Mesodermal cell (in vitro differentiated cells): ENCODE measurements around the gene CARMIL3.
"Not testable (repeated sequence)": the region's sequence is repeated elsewhere in the genome, so short reads cannot be mapped to it uniquely, and the experiment has no call there.

ENCODE experiments used
- H3K27ac ChIP-seq: 2 replicates; pipeline ENCODE4 v1.7.0; 2013; ENCODE audit warnings: mild to moderate bottlenecking, low read depth, low read length, moderate library complexity; ENCODE audit not compliant: severe bottlenecking
- H3K36me3 ChIP-seq: 2 replicates; pipeline ENCODE4 v1.7.1; 2013; ENCODE audit warnings: mild to moderate bottlenecking, low read length, moderate library complexity; ENCODE audit not compliant: control insufficient read depth, insufficient read depth
- H3K4me1 ChIP-seq: one replicate; pipeline ENCODE4 v1.7.1; 2013; ENCODE audit warnings: mild to moderate bottlenecking, low read length; ENCODE audit not compliant: insufficient read depth, control insufficient read depth, poor library complexity, severe bottlenecking
- H3K4me3 ChIP-seq: 2 replicates; pipeline ENCODE4 v1.7.0; 2013; ENCODE audit warnings: low read length, control low read depth, mild to moderate bottlenecking; ENCODE audit not compliant: insufficient read depth, poor library complexity, severe bottlenecking; ENCODE audit errors: extremely low read depth
- H3K9me3 ChIP-seq: 2 replicates; pipeline ENCODE4 v1.7.1; 2013; ENCODE audit warnings: mild to moderate bottlenecking, low read length, moderate library complexity; ENCODE audit not compliant: control insufficient read depth
- WGBS, 2 experiments: methylation state at CpG; one replicate each; pipeline ENCODE4 v1.1.5; 2013; ENCODE audit warnings: missing lambda C conversion rate in 2 of 2; ENCODE audit not compliant: insufficient coverage in 2 of 2; 5-methylcytosine and 5-hydroxymethylcytosine counted together

The CARMIL3 gene

DNA sequence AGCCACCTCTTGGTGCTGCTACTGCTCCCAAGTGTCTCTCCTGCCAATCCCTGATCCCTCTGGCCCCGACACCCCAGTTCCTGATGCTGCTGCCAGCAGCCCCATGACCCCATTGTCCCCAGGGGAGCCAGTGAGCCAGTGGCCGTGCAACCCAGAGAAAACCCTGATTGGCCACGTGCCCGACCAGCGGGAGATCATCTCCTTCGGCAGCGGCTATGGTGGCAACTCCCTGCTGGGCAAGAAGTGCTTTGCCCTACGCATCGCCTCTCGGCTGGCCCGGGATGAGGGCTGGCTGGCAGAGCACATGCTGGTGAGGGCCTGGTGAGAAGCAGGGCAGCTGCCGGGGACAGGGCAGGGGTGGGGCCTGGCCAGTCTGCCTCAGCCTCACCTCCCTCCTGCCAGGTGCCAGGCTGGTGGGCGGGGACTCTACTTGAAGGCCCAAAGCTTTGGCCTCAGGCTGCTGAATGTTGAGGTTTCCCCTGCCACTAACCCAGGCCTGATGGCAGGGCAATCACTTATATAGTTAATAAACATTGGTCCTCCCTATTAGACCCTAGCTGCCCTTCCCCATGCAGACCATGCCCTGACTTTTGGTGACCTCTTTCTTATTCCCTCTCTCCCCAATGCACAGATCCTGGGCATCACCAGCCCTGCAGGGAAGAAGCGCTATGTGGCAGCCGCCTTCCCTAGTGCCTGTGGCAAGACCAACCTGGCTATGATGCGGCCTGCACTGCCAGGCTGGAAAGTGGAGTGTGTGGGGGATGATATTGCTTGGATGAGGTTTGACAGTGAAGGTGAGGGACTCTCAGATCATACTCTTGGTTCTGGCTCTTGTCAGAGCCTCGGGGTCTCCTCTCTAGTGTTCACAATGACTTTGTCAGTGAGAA is 47.4 kb downstream of the CARMIL3 start:
- Histone ChIP-seq H3K9me3 (no peaks in the 10 kb centered on the region), H3K4me3 (no peak overlapping the region), H3K36me3 (peaks cover 69% of the 10 kb centered on the region), H3K27ac (no peak overlapping the region), H3K4me1 (no peaks in the 10 kb centered on the region)
- WGBS, 2 experiments: 97 to 98% methylated on average over 14 to 16 of the region's 17 CpGs

DNA sequence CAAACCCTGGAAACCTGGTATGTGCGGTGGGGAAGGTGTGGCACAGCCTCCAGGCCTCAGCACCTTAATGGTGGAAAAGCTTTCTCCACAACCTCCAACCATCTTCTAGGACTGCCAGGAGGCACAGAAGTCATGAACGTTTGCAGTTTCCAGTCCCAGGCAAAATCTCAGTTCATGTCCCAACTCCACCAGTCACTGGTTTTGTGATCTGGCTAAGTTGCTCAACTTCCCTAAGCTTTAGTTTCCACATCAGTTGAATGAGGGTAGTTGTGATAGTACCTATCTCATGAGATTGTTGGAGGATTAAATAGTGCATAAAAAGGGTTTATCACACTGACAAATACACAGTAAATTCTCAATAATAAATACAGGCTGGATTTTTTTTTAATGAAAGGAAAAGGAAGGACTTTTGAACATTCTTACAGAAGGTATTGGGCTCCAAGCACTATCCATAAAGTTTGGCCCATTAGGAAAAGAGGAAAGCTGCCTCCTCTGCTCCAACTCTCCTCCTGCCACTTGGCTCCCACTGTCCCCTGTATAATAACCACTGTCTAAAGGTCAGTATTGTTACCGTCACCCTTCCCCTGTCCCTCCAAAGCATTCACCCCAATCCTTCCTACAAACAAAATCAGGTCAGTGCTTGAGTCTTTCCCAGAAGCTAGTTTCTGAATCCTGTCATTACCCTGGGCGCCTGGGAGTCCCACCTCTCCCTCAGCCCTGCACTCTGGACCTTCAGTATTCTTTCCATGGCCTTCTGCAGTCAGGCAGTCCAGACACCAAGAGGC is 48.6 kb downstream of the CARMIL3 start:
- WGBS, 2 experiments: 94% methylated on average over 2 to 3 of the region's 4 CpGs
- H3K4me3 ChIP-seq: no peak overlapping the region
- H3K4me1 ChIP-seq: no peaks in the 10 kb centered on the region
- peaks cover 76% of the 10 kb centered on the region for H3K36me3 ChIP-seq
- no peak overlapping the region for H3K27ac ChIP-seq
- no peaks in the 10 kb centered on the region for H3K9me3 ChIP-seq

DNA sequence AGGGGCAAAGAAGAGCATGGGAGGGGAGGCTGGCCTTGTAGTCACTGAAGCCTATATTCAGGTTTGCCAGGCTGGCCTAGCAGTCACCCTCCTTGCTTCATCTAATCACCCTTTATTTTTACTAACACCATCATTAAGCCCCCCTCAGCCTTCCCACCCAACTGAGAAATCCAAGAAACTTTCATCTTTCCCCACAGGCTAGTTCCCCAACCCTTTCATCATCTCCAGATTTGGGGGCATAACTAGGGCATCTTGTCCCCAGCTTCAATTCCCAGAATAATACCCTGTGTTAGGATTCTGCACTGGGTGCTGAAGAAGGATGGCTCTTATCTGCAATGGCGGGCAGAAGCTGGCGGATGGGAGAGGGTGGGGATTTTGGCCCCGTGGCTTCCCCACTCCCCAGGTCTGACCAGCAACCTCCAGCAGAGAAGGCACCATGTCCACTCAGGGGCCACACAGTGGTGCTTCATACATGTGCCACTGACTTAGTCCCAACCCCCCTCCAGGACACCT is 49.2 kb downstream of the CARMIL3 start:
- Histone ChIP-seq H3K36me3 (peaks cover 76% of the 10 kb centered on the region), H3K9me3 (no peaks in the 10 kb centered on the region), H3K27ac (no peak overlapping the region), H3K4me3 (no peak overlapping the region), H3K4me1 (no peaks in the 10 kb centered on the region)
- 100% methylated on average over 3 of the region's 3 CpGs; no CpG with 5 or more reads in 1 of the 2 experiments for WGBS, 2 experiments

DNA sequence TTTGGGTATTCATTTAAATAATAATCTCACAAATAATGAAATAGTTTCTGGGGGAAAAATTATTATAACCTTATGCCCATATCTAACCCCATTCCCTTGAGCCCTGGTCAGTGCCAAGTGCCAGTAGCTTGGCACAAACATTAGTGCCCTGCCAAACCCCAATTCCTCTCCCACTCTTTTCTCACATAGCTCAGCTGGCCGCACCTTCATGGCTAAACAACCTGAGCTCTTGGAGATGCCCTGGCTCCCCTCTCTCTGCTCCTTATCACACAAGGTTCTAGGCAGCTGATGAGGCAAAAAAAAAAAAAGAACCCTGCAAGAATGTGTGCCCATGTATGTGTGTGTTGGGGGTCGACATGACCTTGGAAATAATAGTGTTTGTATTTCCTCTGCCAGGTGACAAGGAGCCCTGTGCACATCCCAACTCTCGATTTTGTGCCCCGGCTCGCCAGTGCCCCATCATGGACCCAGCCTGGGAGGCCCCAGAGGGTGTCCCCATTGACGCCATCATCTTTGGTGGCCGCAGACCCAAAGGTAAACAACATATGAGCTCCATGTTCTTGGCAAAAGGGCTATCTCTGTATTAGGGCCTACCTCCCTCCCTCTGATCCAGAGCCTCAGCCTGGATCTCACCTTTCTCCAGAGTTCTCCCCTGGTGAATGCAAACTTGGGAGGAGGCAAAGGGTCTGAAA is 50.7 kb downstream of the CARMIL3 start:
- Histone ChIP-seq H3K4me1 (no peaks in the 10 kb centered on the region), H3K4me3 (no peak overlapping the region), H3K9me3 (no peaks in the 10 kb centered on the region), H3K36me3 (peaks cover 70% of the 10 kb centered on the region), H3K27ac (no peak overlapping the region)
- 92 to 100% methylated on average over 5 to 6 of the region's 7 CpGs for WGBS, 2 experiments

DNA sequence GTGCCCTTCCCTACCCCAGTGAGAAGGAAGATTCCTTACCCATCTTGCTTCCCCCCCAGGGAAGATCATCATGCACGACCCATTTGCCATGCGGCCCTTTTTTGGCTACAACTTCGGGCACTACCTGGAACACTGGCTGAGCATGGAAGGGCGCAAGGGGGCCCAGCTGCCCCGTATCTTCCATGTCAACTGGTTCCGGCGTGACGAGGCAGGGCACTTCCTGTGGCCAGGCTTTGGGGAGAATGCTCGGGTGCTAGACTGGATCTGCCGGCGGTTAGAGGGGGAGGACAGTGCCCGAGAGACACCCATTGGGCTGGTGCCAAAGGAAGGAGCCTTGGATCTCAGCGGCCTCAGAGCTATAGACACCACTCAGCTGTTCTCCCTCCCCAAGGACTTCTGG is 51.6 kb downstream of the CARMIL3 start:
- Histone ChIP-seq H3K36me3 (peaks cover 61% of the 10 kb centered on the region), H3K27ac (no peak overlapping the region), H3K4me1 (no peaks in the 10 kb centered on the region), H3K9me3 (no peaks in the 10 kb centered on the region), H3K4me3 (no peak overlapping the region)
- 94% methylated on average over 11 to 13 of the region's 13 CpGs for WGBS, 2 experiments

DNA sequence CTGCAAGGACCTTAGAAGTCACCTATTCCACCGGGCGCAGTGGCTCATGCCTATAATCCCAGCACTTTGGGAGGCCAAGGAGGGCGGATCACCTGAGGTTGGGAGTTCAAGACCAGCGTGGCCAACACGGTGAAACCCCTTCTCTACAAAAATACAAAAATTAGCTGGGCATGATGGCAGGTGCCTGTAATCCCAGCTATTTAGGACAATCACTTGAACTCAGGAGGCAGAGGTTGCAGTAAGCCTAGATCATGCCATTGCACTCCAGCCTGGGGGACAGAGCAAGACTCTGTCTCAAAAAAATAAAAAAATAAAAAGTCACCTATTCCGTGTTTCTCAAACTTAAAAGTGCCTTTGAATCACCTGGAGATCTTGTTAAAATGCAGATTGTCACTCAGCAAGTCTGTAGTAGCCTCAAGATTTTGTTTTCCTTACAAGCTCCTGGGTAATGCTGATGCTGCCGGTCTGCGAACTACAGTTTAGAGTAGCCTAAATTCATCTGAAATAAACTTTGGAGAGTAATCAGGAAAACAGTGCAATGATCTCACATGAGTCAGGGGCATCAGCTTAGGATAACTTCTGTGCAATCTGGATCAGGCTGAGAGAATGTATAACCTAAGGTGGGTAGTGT is 53.9 kb downstream of the CARMIL3 start:
- not testable (repeated sequence) for H3K4me3 ChIP-seq, H3K27ac ChIP-seq, H3K9me3 ChIP-seq, H3K4me1 ChIP-seq
- H3K36me3 ChIP-seq: peaks cover 39% of the 10 kb centered on the region
- 92 to 95% methylated on average over 8 of the region's 8 CpGs for WGBS, 2 experiments

DNA sequence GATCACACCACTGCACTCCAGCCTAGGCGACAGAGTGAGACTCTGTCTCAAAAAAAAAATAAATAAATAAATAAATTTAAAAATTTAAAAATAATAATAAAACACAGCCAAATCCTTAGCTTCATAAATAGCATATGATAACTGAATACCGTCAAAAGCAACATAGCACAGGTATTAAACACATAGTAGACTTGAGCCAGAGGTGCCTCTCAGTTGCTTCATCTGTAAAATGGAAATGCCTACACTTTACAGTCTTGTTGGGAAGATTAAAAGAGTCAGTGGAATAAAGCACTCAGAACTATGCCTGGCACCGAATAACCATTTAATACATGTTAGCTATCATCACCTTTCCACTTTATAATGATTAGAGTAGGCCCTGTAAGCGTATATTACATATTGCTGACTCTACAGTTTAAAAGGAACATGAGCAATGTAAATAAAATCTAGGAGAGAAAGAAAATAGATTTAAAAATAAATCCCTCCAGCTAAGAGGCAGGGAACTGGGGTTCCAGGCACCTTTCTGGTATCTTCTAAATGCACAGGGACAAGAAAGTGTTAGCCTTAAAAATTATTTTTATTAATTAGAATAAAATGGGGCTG is 55.0 kb downstream of the CARMIL3 start:
- Histone ChIP-seq H3K4me1 (no peaks in the 10 kb centered on the region), H3K27ac (no peak overlapping the region), H3K4me3 (no peak overlapping the region), H3K36me3 (peaks cover 30% of the 10 kb centered on the region), H3K9me3 (no peaks in the 10 kb centered on the region)
- WGBS, 2 experiments: no CpG with 5 or more reads among the region's 4 CpGs

DNA sequence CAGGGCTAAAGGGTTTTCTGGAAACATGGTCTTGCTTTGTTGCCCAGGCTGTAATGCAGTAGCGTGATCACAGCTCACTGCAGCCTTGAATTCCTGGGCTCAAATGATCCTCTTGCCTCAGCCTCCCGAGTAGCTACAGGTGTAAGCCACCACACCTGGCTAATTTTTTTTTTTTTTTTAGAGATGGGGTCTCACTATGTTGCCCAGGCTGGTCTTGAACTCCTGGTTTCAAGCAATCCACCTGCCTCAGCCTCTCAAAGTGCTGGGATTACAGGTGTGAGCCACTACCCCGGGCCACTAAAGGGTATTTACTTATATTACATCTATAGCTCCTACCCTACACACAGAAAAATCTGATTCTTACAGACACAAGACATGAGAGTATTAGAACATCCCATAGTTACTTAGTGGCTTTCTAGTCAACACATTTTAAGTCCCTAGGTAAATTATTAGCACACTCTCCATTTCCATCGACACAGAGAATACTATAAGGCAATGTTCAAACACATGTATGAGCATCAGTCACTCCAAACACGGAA is 56.6 kb downstream of the CARMIL3 start:
- peaks cover 15% of the 10 kb centered on the region for H3K36me3 ChIP-seq
- 31 to 70% methylated on average over 2 to 4 of the region's 5 CpGs for WGBS, 2 experiments
- no peaks in the 10 kb centered on the region for H3K4me1 ChIP-seq
- no peak overlapping the region for H3K4me3 ChIP-seq
- H3K9me3 ChIP-seq: no peaks in the 10 kb centered on the region
- H3K27ac ChIP-seq: no peak overlapping the region

DNA sequence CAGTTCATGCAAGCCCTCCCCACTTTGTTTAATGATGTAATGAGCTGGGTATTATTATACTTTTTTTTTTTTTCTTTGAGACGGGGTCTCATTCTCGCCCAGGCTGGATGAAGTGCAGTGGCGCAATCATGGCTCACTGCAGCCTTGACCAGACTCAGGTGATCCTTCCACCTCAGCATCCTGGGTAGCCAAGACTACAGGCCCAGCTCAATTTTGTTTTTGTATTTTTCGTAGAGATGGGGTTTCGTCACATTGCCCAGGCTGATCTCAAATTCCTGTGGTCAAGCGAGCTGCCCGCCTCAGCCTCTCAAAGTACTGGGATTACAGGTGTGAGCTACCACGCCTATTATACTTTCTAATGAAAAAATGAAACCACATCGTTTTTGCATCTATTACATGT is 58.3 kb downstream of the CARMIL3 start:
- Histone ChIP-seq H3K4me3 (no peak overlapping the region), H3K4me1 (no peaks in the 10 kb centered on the region), H3K36me3 (no peaks in the 10 kb centered on the region), H3K27ac (no peak overlapping the region), H3K9me3 (no peaks in the 10 kb centered on the region)
- WGBS, 2 experiments: 89 to 93% methylated on average over 5 to 6 of the region's 9 CpGs

DNA sequence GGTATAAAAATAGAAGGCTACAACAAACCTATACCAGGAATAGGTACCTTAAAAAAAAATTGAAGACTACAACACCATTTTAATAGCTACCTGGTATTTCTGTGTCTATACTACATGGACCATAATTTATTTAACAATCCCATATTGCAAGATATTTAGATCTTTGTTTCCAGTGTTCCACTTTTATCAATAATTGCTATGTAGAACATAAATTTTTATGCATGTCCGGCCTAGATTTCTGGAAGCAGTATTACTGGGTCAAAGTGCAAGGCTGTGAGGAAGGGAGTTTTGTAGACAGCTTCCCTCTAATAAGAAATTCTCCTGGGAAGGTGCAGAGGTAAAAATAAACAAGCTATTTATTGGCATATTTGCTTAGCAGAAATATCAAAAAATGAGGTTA is 58.7 kb downstream of the CARMIL3 start:
- Histone ChIP-seq H3K9me3 (no peaks in the 10 kb centered on the region), H3K4me3 (no peak overlapping the region), H3K4me1 (no peaks in the 10 kb centered on the region), H3K36me3 (no peaks in the 10 kb centered on the region), H3K27ac (no peak overlapping the region)
- WGBS, 2 experiments: no CpG with 5 or more reads among the region's 1 CpG
